ENCODE results near the gene ALCAM.

DNA sequence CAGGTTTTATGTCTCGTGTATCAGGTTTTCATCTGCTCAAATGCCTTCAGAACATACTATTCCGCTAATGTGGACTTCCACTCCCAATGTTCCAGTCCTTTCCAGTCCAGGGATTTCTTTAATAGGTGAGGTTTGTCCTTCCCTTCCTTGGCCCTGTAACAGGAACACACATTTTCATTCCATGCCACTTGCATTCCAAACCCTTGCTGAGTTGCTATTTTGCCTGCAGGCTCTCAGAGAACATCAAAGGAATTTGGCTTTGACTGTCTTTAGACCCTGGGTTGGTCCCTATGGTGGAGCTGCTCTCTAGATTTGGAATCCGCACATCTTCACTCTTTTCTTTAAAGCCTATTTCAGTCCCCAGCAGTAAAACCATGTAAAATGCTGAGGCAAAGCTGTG lies 12.3 kb upstream of the ALCAM start:
- TF ChIP-seq, protein P1, sequence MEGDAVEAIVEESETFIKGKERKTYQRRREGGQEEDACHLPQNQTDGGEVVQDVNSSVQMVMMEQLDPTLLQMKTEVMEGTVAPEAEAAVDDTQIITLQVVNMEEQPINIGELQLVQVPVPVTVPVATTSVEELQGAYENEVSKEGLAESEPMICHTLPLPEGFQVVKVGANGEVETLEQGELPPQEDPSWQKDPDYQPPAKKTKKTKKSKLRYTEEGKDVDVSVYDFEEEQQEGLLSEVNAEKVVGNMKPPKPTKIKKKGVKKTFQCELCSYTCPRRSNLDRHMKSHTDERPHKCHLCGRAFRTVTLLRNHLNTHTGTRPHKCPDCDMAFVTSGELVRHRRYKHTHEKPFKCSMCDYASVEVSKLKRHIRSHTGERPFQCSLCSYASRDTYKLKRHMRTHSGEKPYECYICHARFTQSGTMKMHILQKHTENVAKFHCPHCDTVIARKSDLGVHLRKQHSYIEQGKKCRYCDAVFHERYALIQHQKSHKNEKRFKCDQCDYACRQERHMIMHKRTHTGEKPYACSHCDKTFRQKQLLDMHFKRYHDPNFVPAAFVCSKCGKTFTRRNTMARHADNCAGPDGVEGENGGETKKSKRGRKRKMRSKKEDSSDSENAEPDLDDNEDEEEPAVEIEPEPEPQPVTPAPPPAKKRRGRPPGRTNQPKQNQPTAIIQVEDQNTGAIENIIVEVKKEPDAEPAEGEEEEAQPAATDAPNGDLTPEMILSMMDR (conservative IDR thresholded peaks at IDR 0.05; ENCODE audit: low read depth, low read length): no peak
- no peak for TF ChIP-seq EZH2 (IDR thresholded peaks at IDR 0.05; ENCODE audit: borderline replicate concordance, low read depth, low read length, poor library complexity, severe bottlenecking)
